WTC11 (cell line): ENCODE measurements around the gene U2SURP. TPM values are rescaled to one million over a fixed set of nuclear protein-coding genes. Genes with fewer than 3 reads are reported as not detected.
A peak's percentile ranks its signal among the peaks of the same experiment; 100 is the strongest.

Source experiments
- ATAC-seq: fragments of 200-7000 bp; cut with Tn5 transposase; 2 replicates; pipeline ENCODE4 v1.10.0; 2021; ENCODE audit warnings: mild to moderate bottlenecking, moderate library complexity
- CTCF ChIA-PET: fragments of 300-600 bp; sonication (Branson Sonifier 250); formaldehyde crosslinking; loops from one replicate; lab custom pipeline; 2021; ENCODE audit warnings: antibody characterized with exemption; lab: Charles Lee
- POLR2A ChIA-PET: fragments of 350-600 bp; sonication (Branson Sonifier 250); formaldehyde crosslinking; loops from one replicate; lab custom pipeline; 2021; ENCODE audit warnings: antibody characterized with exemption; lab: Charles Lee
- DNase-seq: peaks from one replicate; pipeline ENCODE4 v3.0.0; 2021; ENCODE audit warnings: low spot score
- H3K27ac Mint-ChIP-seq: 2 replicates; pipeline ENCODE4 v1.8.0; 2021; ENCODE audit warnings: mixed read lengths
- H3K27me3 Mint-ChIP-seq: 2 replicates; pipeline ENCODE4 v1.8.0; 2021; ENCODE audit warnings: low read depth, mild to moderate bottlenecking, moderate library complexity, mixed read lengths
- H3K36me3 Mint-ChIP-seq: 2 replicates; pipeline ENCODE4 v1.8.0; 2021; ENCODE audit warnings: mixed read lengths
- H3K4me1 Mint-ChIP-seq: 2 replicates; pipeline ENCODE4 v1.8.0; 2022; ENCODE audit warnings: mixed read lengths
- H3K4me3 Mint-ChIP-seq: 2 replicates; pipeline ENCODE4 v1.8.0; 2021; ENCODE audit warnings: mild to moderate bottlenecking, moderate library complexity, mixed read lengths
- H3K9me3 Mint-ChIP-seq: 2 replicates; pipeline ENCODE4 v1.8.0; 2021; ENCODE audit warnings: mixed read lengths
- E2F5 ChIP-seq: sonication (generic); formaldehyde crosslinking; IDR thresholded peaks from 2 replicates; pipeline ENCODE4 v1.8.1; 2022; ENCODE audit warnings: mild to moderate bottlenecking, moderate library complexity, missing genetic modification reagents
- JUN ChIP-seq: sonication (generic); formaldehyde crosslinking; IDR thresholded peaks from 2 replicates; pipeline ENCODE4 v1.8.0; 2023; ENCODE audit warnings: mild to moderate bottlenecking, missing genetic modification reagents
- NFATC4 ChIP-seq: fragments of 250-450 bp; sonication (Bioruptor Pico); IDR thresholded peaks from 2 replicates; pipeline ENCODE4 v1.9.0; 2021; ENCODE audit warnings: mild to moderate bottlenecking
- NR3C1 ChIP-seq: sonication (generic); formaldehyde crosslinking; conservative IDR thresholded peaks from 2 replicates; pipeline ENCODE4 v1.8.1; 2023; ENCODE audit warnings: low read depth, mild to moderate bottlenecking, missing genetic modification reagents
- RELA ChIP-seq: sonication (generic); formaldehyde crosslinking; IDR thresholded peaks from 2 replicates; pipeline ENCODE4 v1.8.1; 2022; ENCODE audit warnings: missing genetic modification reagents, mild to moderate bottlenecking, borderline replicate concordance
- SMAD3 ChIP-seq: sonication (generic); formaldehyde crosslinking; IDR thresholded peaks from 2 replicates; pipeline ENCODE4 v1.8.0; 2022; ENCODE audit warnings: missing genetic modification reagents, mild to moderate bottlenecking, borderline replicate concordance
- SOX15 ChIP-seq: fragments of 250-450 bp; sonication (Bioruptor Pico); IDR thresholded peaks from 2 replicates; pipeline ENCODE4 v1.9.0; 2021; ENCODE audit warnings: mild to moderate bottlenecking
- TCF7 ChIP-seq: sonication (generic); formaldehyde crosslinking; IDR thresholded peaks from 2 replicates; pipeline ENCODE4 v1.8.0; 2022; ENCODE audit warnings: mild to moderate bottlenecking, low read depth, missing genetic modification reagents, moderate library complexity
- ZNF232 ChIP-seq: sonication (generic); formaldehyde crosslinking; IDR thresholded peaks from 2 replicates; pipeline ENCODE4 v1.8.0; 2022; ENCODE audit warnings: mild to moderate bottlenecking, missing genetic modification reagents
- ZNF317 ChIP-seq: sonication (generic); formaldehyde crosslinking; IDR thresholded peaks from 2 replicates; pipeline ENCODE4 v1.8.1; 2023; ENCODE audit warnings: low read depth, mild to moderate bottlenecking, moderate library complexity, missing genetic modification reagents, borderline replicate concordance
- ZNF416 ChIP-seq: fragments of 250-450 bp; sonication (Bioruptor Pico); IDR thresholded peaks from 2 replicates; pipeline ENCODE4 v1.9.0; 2021; ENCODE audit warnings: mild to moderate bottlenecking, inconsistent platforms
- ZSCAN18 ChIP-seq: fragments of 250-450 bp; sonication (Bioruptor Pico); IDR thresholded peaks from 2 replicates; pipeline ENCODE4 v2.1.2; 2022; ENCODE audit warnings: mild to moderate bottlenecking, moderate library complexity
- total RNA-seq: library from RNA; stranded (reverse); gene quantifications from 3 replicates; pipeline ENCODE4 v1.2.3, GENCODE V29; 2021
- TF ChIP-seq, protein P1 (sequence below): sonication (generic); formaldehyde crosslinking; IDR thresholded peaks from 2 replicates; pipeline ENCODE4 v1.8.1; 2023; ENCODE audit warnings: mild to moderate bottlenecking, missing genetic modification reagents, moderate library complexity
- TF ChIP-seq, protein P2 (sequence below): sonication (generic); formaldehyde crosslinking; IDR thresholded peaks from 2 replicates; pipeline ENCODE4 v1.8.0; 2023; ENCODE audit warnings: missing genetic modification reagents
- TF ChIP-seq, protein P3 (sequence below): sonication (generic); formaldehyde crosslinking; IDR thresholded peaks from 2 replicates; pipeline ENCODE4 v1.8.1; 2022; ENCODE audit warnings: missing genetic modification reagents, borderline replicate concordance
- TF ChIP-seq, protein P4 (sequence below): sonication (generic); formaldehyde crosslinking; IDR thresholded peaks from 2 replicates; pipeline ENCODE4 v1.8.1; 2022; ENCODE audit warnings: low read depth, mild to moderate bottlenecking, moderate library complexity, missing genetic modification reagents, borderline replicate concordance
- TF ChIP-seq, protein P5 (sequence below): sonication (generic); formaldehyde crosslinking; IDR thresholded peaks from 2 replicates; pipeline ENCODE4 v1.8.0; 2022; ENCODE audit warnings: missing genetic modification reagents
- TF ChIP-seq, protein P6 (sequence below): fragments of 200-600 bp; IDR thresholded peaks from 2 replicates; pipeline ENCODE4 v1.8.0; 2022; ENCODE audit warnings: antibody characterized with exemption

The U2SURP gene
- total RNA-seq, 1 experiment from 2014 or later: 133 TPM

GRCh38 chr3:143011705-143012104 is 10.3 kb downstream of the U2SURP start (continued):
- no peak for TF ChIP-seq ZSCAN18

DNA sequence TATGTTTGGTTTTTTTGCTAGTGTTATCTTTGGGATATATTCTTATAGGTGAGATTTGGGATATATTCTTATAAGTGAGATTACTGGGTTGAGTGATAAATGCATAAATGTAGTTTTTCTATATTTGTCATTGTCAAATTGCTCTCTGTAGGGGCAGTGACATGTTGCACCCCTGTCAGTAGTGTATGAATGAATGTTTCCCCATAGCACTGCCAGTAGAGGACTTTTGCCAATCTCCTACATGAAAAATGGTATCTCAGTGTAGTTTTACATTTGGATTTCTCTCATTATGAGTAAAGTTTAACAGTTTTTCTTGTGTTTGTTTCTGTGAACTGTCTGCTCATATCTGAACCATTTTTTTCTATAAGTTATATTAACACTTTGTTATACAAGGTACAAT is 13.6 kb downstream of the U2SURP start:
- DNase-seq (no peak), ATAC-seq (no peak)
- peaks cover 61% of the 10 kb centered on the region for H3K36me3 Mint-ChIP-seq
- CTCF ChIA-PET: interaction anchor here (0.6 to 1.4 kb wide), 2 partner anchors 11 to 183 kb away, joined by 3 read pairs; no protein-coding TSS in a partner anchor
- TF ChIP-seq SOX15 (CRISPR knock-in tag) (no peak), NFATC4 (CRISPR knock-in tag) (no peak), JUN (CRISPR knock-in tag) (no peak), ZNF317 (CRISPR knock-in tag) (no peak), NR3C1 (CRISPR knock-in tag) (no peak), ZSCAN18 (no peak)
- TF ChIP-seq, protein P1, sequence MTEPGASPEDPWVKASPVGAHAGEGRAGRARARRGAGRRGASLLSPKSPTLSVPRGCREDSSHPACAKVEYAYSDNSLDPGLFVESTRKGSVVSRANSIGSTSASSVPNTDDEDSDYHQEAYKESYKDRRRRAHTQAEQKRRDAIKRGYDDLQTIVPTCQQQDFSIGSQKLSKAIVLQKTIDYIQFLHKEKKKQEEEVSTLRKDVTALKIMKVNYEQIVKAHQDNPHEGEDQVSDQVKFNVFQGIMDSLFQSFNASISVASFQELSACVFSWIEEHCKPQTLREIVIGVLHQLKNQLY (CRISPR knock-in tag): no peak
- TF ChIP-seq, protein P2, sequence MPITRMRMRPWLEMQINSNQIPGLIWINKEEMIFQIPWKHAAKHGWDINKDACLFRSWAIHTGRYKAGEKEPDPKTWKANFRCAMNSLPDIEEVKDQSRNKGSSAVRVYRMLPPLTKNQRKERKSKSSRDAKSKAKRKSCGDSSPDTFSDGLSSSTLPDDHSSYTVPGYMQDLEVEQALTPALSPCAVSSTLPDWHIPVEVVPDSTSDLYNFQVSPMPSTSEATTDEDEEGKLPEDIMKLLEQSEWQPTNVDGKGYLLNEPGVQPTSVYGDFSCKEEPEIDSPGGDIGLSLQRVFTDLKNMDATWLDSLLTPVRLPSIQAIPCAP: no peak
- TF ChIP-seq, protein P3, sequence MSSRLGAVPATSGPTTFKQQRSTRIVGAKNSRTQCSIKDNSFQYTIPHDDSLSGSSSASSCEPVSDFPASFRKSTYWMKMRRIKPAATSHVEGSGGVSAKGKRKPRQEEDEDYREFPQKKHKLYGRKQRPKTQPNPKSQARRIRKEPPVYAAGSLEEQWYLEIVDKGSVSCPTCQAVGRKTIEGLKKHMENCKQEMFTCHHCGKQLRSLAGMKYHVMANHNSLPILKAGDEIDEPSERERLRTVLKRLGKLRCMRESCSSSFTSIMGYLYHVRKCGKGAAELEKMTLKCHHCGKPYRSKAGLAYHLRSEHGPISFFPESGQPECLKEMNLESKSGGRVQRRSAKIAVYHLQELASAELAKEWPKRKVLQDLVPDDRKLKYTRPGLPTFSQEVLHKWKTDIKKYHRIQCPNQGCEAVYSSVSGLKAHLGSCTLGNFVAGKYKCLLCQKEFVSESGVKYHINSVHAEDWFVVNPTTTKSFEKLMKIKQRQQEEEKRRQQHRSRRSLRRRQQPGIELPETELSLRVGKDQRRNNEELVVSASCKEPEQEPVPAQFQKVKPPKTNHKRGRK: no peak
- TF ChIP-seq, protein P4, sequence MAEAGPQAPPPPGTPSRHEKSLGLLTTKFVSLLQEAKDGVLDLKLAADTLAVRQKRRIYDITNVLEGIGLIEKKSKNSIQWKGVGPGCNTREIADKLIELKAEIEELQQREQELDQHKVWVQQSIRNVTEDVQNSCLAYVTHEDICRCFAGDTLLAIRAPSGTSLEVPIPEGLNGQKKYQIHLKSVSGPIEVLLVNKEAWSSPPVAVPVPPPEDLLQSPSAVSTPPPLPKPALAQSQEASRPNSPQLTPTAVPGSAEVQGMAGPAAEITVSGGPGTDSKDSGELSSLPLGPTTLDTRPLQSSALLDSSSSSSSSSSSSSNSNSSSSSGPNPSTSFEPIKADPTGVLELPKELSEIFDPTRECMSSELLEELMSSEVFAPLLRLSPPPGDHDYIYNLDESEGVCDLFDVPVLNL (CRISPR knock-in tag): no peak
- peaks cover 4% of the 10 kb centered on the region; the same call in 1 of the 2 replicates for H3K4me1 Mint-ChIP-seq
- no peaks in the 10 kb centered on the region for H3K27me3 Mint-ChIP-seq
- POLR2A ChIA-PET: no interaction called here
- no peak overlapping the region for H3K27ac Mint-ChIP-seq
- no peak overlapping the region for H3K4me3 Mint-ChIP-seq
- peaks cover 4% of the 10 kb centered on the region for H3K9me3 Mint-ChIP-seq

DNA sequence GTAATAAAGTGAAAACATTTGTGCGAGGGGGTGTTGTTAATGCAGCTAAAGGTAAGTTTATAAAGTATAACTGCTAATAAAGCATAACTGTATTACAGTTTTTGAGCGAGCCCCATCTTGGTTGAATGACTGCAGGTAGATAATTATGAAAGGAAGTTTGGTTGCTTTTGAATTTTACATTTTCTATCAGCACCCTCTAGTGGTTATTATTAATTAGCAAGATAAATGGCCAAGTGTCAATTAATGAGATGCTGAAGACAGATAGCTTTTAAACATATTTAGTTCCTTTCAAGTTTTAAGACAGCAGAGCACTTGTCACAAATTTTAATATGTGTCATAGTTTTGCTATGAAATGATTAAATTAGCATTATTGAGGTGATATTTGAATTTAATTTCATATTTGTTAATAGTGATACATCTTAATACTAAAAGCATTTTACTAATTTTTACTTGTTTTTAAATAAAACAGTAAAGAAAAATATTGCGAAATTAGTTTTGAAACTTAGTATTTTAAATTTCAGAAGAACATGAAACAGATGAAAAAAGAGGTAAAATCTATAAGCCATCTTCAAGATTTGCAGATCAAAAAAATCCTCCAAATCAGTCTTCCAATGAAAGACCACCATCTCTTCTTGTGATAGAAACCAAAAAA is 15.1 kb downstream of the U2SURP start:
- CTCF ChIA-PET: interaction anchor here (0.7 to 1.4 kb wide), 4 partner anchors 9 to 184 kb away, joined by 3 to 5 read pairs (median 3); no protein-coding TSS in a partner anchor
- TF ChIP-seq, protein P5, sequence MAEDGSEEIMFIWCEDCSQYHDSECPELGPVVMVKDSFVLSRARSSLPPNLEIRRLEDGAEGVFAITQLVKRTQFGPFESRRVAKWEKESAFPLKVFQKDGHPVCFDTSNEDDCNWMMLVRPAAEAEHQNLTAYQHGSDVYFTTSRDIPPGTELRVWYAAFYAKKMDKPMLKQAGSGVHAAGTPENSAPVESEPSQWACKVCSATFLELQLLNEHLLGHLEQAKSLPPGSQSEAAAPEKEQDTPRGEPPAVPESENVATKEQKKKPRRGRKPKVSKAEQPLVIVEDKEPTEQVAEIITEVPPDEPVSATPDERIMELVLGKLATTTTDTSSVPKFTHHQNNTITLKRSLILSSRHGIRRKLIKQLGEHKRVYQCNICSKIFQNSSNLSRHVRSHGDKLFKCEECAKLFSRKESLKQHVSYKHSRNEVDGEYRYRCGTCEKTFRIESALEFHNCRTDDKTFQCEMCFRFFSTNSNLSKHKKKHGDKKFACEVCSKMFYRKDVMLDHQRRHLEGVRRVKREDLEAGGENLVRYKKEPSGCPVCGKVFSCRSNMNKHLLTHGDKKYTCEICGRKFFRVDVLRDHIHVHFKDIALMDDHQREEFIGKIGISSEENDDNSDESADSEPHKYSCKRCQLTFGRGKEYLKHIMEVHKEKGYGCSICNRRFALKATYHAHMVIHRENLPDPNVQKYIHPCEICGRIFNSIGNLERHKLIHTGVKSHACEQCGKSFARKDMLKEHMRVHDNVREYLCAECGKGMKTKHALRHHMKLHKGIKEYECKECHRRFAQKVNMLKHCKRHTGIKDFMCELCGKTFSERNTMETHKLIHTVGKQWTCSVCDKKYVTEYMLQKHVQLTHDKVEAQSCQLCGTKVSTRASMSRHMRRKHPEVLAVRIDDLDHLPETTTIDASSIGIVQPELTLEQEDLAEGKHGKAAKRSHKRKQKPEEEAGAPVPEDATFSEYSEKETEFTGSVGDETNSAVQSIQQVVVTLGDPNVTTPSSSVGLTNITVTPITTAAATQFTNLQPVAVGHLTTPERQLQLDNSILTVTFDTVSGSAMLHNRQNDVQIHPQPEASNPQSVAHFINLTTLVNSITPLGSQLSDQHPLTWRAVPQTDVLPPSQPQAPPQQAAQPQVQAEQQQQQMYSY: no peak
- TF ChIP-seq ZNF416 (CRISPR knock-in tag) (no peak), RELA (CRISPR knock-in tag) (no peak), E2F5 (no peak), TCF7 (CRISPR knock-in tag) (no peak), ZNF232 (no peak), SMAD3 (no peak)
- TF ChIP-seq, protein P6, sequence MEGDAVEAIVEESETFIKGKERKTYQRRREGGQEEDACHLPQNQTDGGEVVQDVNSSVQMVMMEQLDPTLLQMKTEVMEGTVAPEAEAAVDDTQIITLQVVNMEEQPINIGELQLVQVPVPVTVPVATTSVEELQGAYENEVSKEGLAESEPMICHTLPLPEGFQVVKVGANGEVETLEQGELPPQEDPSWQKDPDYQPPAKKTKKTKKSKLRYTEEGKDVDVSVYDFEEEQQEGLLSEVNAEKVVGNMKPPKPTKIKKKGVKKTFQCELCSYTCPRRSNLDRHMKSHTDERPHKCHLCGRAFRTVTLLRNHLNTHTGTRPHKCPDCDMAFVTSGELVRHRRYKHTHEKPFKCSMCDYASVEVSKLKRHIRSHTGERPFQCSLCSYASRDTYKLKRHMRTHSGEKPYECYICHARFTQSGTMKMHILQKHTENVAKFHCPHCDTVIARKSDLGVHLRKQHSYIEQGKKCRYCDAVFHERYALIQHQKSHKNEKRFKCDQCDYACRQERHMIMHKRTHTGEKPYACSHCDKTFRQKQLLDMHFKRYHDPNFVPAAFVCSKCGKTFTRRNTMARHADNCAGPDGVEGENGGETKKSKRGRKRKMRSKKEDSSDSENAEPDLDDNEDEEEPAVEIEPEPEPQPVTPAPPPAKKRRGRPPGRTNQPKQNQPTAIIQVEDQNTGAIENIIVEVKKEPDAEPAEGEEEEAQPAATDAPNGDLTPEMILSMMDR: peak; percentile 39; the same call in 1 of the 2 replicates
- no peak for DNase-seq
- Mint-ChIP-seq H3K4me1 (no peaks in the 10 kb centered on the region), H3K27me3 (no peaks in the 10 kb centered on the region), H3K27ac (no peak overlapping the region), H3K36me3 (peaks cover 74% of the 10 kb centered on the region), H3K9me3 (peaks cover 4% of the 10 kb centered on the region), H3K4me3 (no peak overlapping the region)
- no peak for ATAC-seq
- POLR2A ChIA-PET: no interaction called here
